Activated CD8-positive, alpha-beta memory T cell treated with anti-CD3 and anti-CD28 coated beads for 4 hours (primary cell): ENCODE results near the gene CIAO2A.
"Not testable (repeated sequence)": the region's sequence is repeated elsewhere in the genome, so short reads cannot be mapped to it uniquely, and the experiment has no call there.

Experiments
- DNase-seq, 2 donors: peaks; one replicate each; pipeline ENCODE4 v3.0.0-alpha.2; 2020; ENCODE audit warnings: low read depth in 2 of 2

The CIAO2A gene

GRCh38 chr15:64093627-64094417 lies at the start of gene CIAO2A:
Gene CIAO2A, minus strand, starts transcription at chr15:64093838. Its CDS starts 70 bp downstream, at chr15:64093768.
- peak; percentile 81 to 86 for DNase-seq

- no peak for DNase-seq
These were observed 49.6 kb upstream of the CIAO2A start for GRCh38 chr15:64143276-64143675.

- DNase-seq, result no peak
These were observed 48.3 kb upstream of the CIAO2A start for GRCh38 chr15:64141798-64142512.

- DNase-seq, result no peak
These were observed 44.8 kb upstream of the CIAO2A start for GRCh38 chr15:64138331-64138941.

- no peak for DNase-seq
These were observed 43.7 kb upstream of the CIAO2A start for GRCh38 chr15:64137226-64137833.

- no peak for DNase-seq
These were observed 42.7 kb upstream of the CIAO2A start for GRCh38 chr15:64136347-64136746.

GRCh38 chr15:64134345-64134829 lies 40.7 kb upstream of the CIAO2A start:
- no peak for DNase-seq

GRCh38 chr15:64133623-64134344 lies 40.1 kb upstream of the CIAO2A start:
- no peak for DNase-seq

- no peak for DNase-seq
These were observed 38.6 kb upstream of the CIAO2A start for GRCh38 chr15:64132217-64132616.

GRCh38 chr15:64131547-64131946 lies 37.9 kb upstream of the CIAO2A start:
- no peak for DNase-seq

- DNase-seq, result no peak
These were observed 36.5 kb upstream of the CIAO2A start for GRCh38 chr15:64130159-64130558.

GRCh38 chr15:64127521-64128270 lies 34.1 kb upstream of the CIAO2A start:
- no peak for DNase-seq

- DNase-seq, result no peak
These were observed 32.3 kb upstream of the CIAO2A start for GRCh38 chr15:64125978-64126377.

GRCh38 chr15:64122936-64123351 lies 29.3 kb upstream of the CIAO2A start:
- DNase-seq, result no peak

GRCh38 chr15:64122444-64122843 lies 28.8 kb upstream of the CIAO2A start:
- no peak for DNase-seq

GRCh38 chr15:64121614-64122013 lies 28.0 kb upstream of the CIAO2A start:
- no peak for DNase-seq

- not testable (repeated sequence) for DNase-seq
These were observed 26.7 kb upstream of the CIAO2A start for GRCh38 chr15:64120322-64120721.

GRCh38 chr15:64117759-64118487 lies 24.3 kb upstream of the CIAO2A start:
- DNase-seq, result no peak

GRCh38 chr15:64112904-64113303 lies 19.3 kb upstream of the CIAO2A start:
- no peak for DNase-seq
